CD14-positive monocyte (primary cell): ENCODE results near the gene ATP6V0E1. TPM values are rescaled to one million over a fixed set of nuclear protein-coding genes. Genes with fewer than 3 reads are reported as not detected.

Experiments
- DNase-seq, 3 donors: peaks; one replicate each; pipeline ENCODE4 v3.0.0-alpha.2; 2011 to 2022
- H2AFZ ChIP-seq: 2 replicates; pipeline ENCODE4 v1.6.0; 2012; ENCODE audit warnings: mild to moderate bottlenecking, low read depth, low read length, inconsistent platforms; ENCODE audit not compliant: insufficient read depth, poor library complexity, severe bottlenecking
- H3K27ac ChIP-seq, 2 donors: 1 replicate in 1 of 2; 2 replicates in 1 of 2; pipeline ENCODE4 v1.5.1; 2012 to 2013; ENCODE audit warnings: low read length in 2 of 2, control low read depth in 1 of 2, inconsistent platforms in 1 of 2, low read depth in 1 of 2, mild to moderate bottlenecking in 1 of 2
- H3K27me3 ChIP-seq, 2 donors: one replicate each; pipeline versions ENCODE4 v1.6.0 to v1.6.1; 2011 to 2013; ENCODE audit warnings: low read length in 2 of 2; ENCODE audit not compliant: control insufficient read depth in 2 of 2, insufficient read depth in 2 of 2
- H3K36me3 ChIP-seq, 2 donors: replicated peaks in 1 of 2; 1 replicate in 1 of 2; 2 replicates in 1 of 2; pipeline versions ENCODE4 v1.5.1 to v1.6.1; 2012 to 2013; ENCODE audit warnings: low read length in 2 of 2, control low read depth in 1 of 2, inconsistent platforms in 1 of 2, mild to moderate bottlenecking in 1 of 2; ENCODE audit not compliant: insufficient read depth in 2 of 2, control insufficient read depth in 1 of 2
- H3K4me1 ChIP-seq, 2 donors: 1 replicate in 1 of 2; 2 replicates in 1 of 2; pipeline versions ENCODE4 v1.5.1 to v1.6.1; 2012 to 2013; ENCODE audit warnings: low read length in 2 of 2, control low read depth in 1 of 2, inconsistent platforms in 1 of 2, mild to moderate bottlenecking in 1 of 2, moderate library complexity in 1 of 2; ENCODE audit not compliant: insufficient read depth in 2 of 2, control insufficient read depth in 1 of 2
- H3K4me2 ChIP-seq: replicated peaks from 2 replicates; pipeline ENCODE3; 2012; ENCODE audit warnings: low read length, moderate library complexity, mild to moderate bottlenecking; ENCODE audit not compliant: poor library complexity, severe bottlenecking; ENCODE audit errors: extremely low read depth
- H3K4me3 ChIP-seq, 3 experiments: fragments of 200-600 bp in 1 of 3; sonication (generic) in 1 of 3; replicated peaks in 1 of 3; 1 replicate in 2 of 3; 2 replicates in 1 of 3; pipeline ENCODE4 v1.5.1; 2011 to 2013; ENCODE audit warnings: low read length in 3 of 3, mild to moderate bottlenecking in 3 of 3, control low read depth in 2 of 3, low read depth in 2 of 3, inconsistent platforms in 1 of 3, moderate library complexity in 1 of 3
- H3K79me2 ChIP-seq: 2 replicates; pipeline ENCODE4 v1.6.0; 2012; ENCODE audit warnings: mild to moderate bottlenecking, control low read depth, inconsistent platforms, low read length, moderate library complexity; ENCODE audit not compliant: insufficient read depth
- H3K9ac ChIP-seq: 2 replicates; pipeline ENCODE4 v1.6.0; 2017; ENCODE audit warnings: low read length, mild to moderate bottlenecking; ENCODE audit not compliant: insufficient read depth, poor library complexity, severe bottlenecking
- H3K9me3 ChIP-seq, 2 donors: replicated peaks in 1 of 2; 1 replicate in 1 of 2; 2 replicates in 1 of 2; pipeline versions ENCODE4 v1.5.1 to v1.6.1; 2012 to 2013; ENCODE audit warnings: low read length in 2 of 2, control low read depth in 1 of 2; ENCODE audit not compliant: control insufficient read depth in 1 of 2, insufficient read depth in 1 of 2
- H4K20me1 ChIP-seq: 2 replicates; pipeline ENCODE4 v1.6.0; 2012; ENCODE audit warnings: mild to moderate bottlenecking, low read length, control low read depth, moderate library complexity; ENCODE audit not compliant: insufficient read depth
- H3K27ac Mint-ChIP-seq, 7 donors: one replicate each; pipeline ENCODE4 v1.8.0; 2020; ENCODE audit warnings: mild to moderate bottlenecking in 7 of 7, mixed read lengths in 7 of 7, moderate library complexity in 6 of 7, inconsistent platforms in 2 of 7
- H3K27me3 Mint-ChIP-seq, 3 donors: one replicate each; pipeline ENCODE4 v1.8.0; 2021 to 2022; ENCODE audit warnings: low read depth in 3 of 3, mild to moderate bottlenecking in 3 of 3, mixed read lengths in 3 of 3, moderate library complexity in 3 of 3, inconsistent platforms in 1 of 3
- H3K36me3 Mint-ChIP-seq, 2 donors: one replicate each; pipeline ENCODE4 v1.8.0; 2020; ENCODE audit warnings: mixed read lengths in 2 of 2, inconsistent platforms in 1 of 2, mild to moderate bottlenecking in 1 of 2
- H3K4me1 Mint-ChIP-seq: one replicate; pipeline ENCODE4 v1.8.0; 2020; ENCODE audit warnings: mild to moderate bottlenecking, mixed read lengths
- H3K4me3 Mint-ChIP-seq, 2 donors: one replicate each; pipeline ENCODE4 v1.8.0; 2020; ENCODE audit warnings: mild to moderate bottlenecking in 2 of 2, mixed read lengths in 2 of 2, moderate library complexity in 1 of 2
- H3K9me3 Mint-ChIP-seq, 7 donors: one replicate each; pipeline ENCODE4 v1.8.0; 2020 to 2022; ENCODE audit warnings: mixed read lengths in 7 of 7, mild to moderate bottlenecking in 6 of 7, moderate library complexity in 6 of 7, inconsistent platforms in 2 of 7
- WGBS: methylation state at CpG from one replicate; pipeline ENCODE4 v1.1.5; 2013; ENCODE audit warnings: missing lambda C conversion rate; ENCODE audit not compliant: insufficient coverage; 5-methylcytosine and 5-hydroxymethylcytosine counted together
- intact Hi-C, 2 donors: fragments of 100-400 bp; cut with micrococcal nuclease; formaldehyde crosslinking; loops; one replicate each; pipeline versions ENCODE4 v1.15.0 to v1.15.1; 2023
- polyA plus RNA-seq, 3 donors: library from polyadenylated mRNA; depleted of rRNA in 1 of 3; unstranded in 2 of 3; stranded (reverse) in 1 of 3; fragments of 300-500 nt in 2 of 3; fragments of >200 nt in 1 of 3; fragmentation: Illumina TruSeq in 2 of 3; gene quantifications; 1 replicate in 2 of 3; 2 replicates in 1 of 3; pipeline ENCODE4 v1.2.3, GENCODE V29; 2012 to 2021
- TF ChIP-seq, protein P1 (sequence below): fragments of 200-600 bp; IDR thresholded peaks from one replicate; pipeline ENCODE4 v1.8.0; 2022; ENCODE audit warnings: antibody characterized with exemption, mild to moderate bottlenecking

Gene ATP6V0E1
- polyA plus RNA-seq, 3 donors, result 216 to 760 (median 698) TPM

GRCh38 chr5:172943283-172943841 lies 40.2 kb upstream of the ATP6V0E1 start:
- no peak overlapping the region for H2AFZ ChIP-seq
- no peaks in the 10 kb centered on the region for H3K9me3 ChIP-seq
- no peaks in the 10 kb centered on the region for H3K4me1 ChIP-seq
- Mint-ChIP-seq H3K27me3 (peaks cover 0 to 4% (median 2%) of the 10 kb centered on the region in 3 donors), H3K36me3 (peaks cover 52 to 63% of the 10 kb centered on the region in 2 donors), H3K4me1 (no peaks in the 10 kb centered on the region), H3K9me3 (no peaks in the 10 kb centered on the region), H3K27ac (peak overlapping the region in 1 of 7 donors; percentile 28), H3K4me3 (peak overlapping the region in 1 of 2 donors; percentile 50)
- TF ChIP-seq, protein P1, sequence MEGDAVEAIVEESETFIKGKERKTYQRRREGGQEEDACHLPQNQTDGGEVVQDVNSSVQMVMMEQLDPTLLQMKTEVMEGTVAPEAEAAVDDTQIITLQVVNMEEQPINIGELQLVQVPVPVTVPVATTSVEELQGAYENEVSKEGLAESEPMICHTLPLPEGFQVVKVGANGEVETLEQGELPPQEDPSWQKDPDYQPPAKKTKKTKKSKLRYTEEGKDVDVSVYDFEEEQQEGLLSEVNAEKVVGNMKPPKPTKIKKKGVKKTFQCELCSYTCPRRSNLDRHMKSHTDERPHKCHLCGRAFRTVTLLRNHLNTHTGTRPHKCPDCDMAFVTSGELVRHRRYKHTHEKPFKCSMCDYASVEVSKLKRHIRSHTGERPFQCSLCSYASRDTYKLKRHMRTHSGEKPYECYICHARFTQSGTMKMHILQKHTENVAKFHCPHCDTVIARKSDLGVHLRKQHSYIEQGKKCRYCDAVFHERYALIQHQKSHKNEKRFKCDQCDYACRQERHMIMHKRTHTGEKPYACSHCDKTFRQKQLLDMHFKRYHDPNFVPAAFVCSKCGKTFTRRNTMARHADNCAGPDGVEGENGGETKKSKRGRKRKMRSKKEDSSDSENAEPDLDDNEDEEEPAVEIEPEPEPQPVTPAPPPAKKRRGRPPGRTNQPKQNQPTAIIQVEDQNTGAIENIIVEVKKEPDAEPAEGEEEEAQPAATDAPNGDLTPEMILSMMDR, result no peak
- H3K27me3 ChIP-seq, result no peaks in the 10 kb centered on the region
- H3K36me3 ChIP-seq, result peaks cover 11 to 39% of the 10 kb centered on the region in 2 donors
- WGBS, result 53% methylated on average over 16 of the region's 18 CpGs
- no peak overlapping the region for H3K27ac ChIP-seq
- no peak for DNase-seq
- H3K79me2 ChIP-seq, result no peaks in the 10 kb centered on the region
- H3K4me3 ChIP-seq, result no peak overlapping the region
- H3K4me2 ChIP-seq, result no peak overlapping the region
- intact Hi-C loops, result no loop called here
- no peaks in the 10 kb centered on the region for H4K20me1 ChIP-seq
- no peak overlapping the region for H3K9ac ChIP-seq

GRCh38 chr5:172943906-172944305 lies 39.7 kb upstream of the ATP6V0E1 start:
- intact Hi-C loops, result no loop called here
- no peak overlapping the region for H3K4me2 ChIP-seq
- no CpG with 5 or more reads among the region's 8 CpGs for WGBS
- Mint-ChIP-seq H3K4me1 (no peaks in the 10 kb centered on the region), H3K4me3 (no peak overlapping the region), H3K9me3 (no peaks in the 10 kb centered on the region), H3K27me3 (peaks cover 0 to 4% (median 2%) of the 10 kb centered on the region in 3 donors), H3K27ac (peak overlapping the region in 1 of 7 donors; percentile 20), H3K36me3 (peaks cover 54 to 61% of the 10 kb centered on the region in 2 donors)
- no peaks in the 10 kb centered on the region for H3K4me1 ChIP-seq
- DNase-seq, result no peak
- H3K27ac ChIP-seq, result no peak overlapping the region
- H4K20me1 ChIP-seq, result no peaks in the 10 kb centered on the region
- H3K9ac ChIP-seq, result no peak overlapping the region
- H3K79me2 ChIP-seq, result no peaks in the 10 kb centered on the region
- H3K4me3 ChIP-seq, result no peak overlapping the region
- H2AFZ ChIP-seq, result no peak overlapping the region
- TF ChIP-seq, protein P1, result no peak
- peaks cover 11 to 39% of the 10 kb centered on the region in 2 donors for H3K36me3 ChIP-seq
- H3K27me3 ChIP-seq, result no peaks in the 10 kb centered on the region
- no peaks in the 10 kb centered on the region for H3K9me3 ChIP-seq
